K562 (cell line): ENCODE measurements around the gene VSTM5. TPM values are rescaled to one million over a fixed set of nuclear protein-coding genes. Genes with fewer than 3 reads are reported as not detected.
A peak's percentile ranks its signal among the peaks of the same experiment; 100 is the strongest.

Source experiments
- CHD2 ChIP-seq: IDR thresholded peaks from 2 replicates; pipeline ENCODE4 v1.6.1; 2011; ENCODE audit warnings: low read depth, low read length
- EP400 ChIP-seq: fragments of 450-650 bp; IDR thresholded peaks from 2 replicates; pipeline ENCODE4 v1.6.1; 2017; ENCODE audit warnings: antibody characterized with exemption, mild to moderate bottlenecking, moderate library complexity
- FOXK1 ChIP-seq: sonication (generic); formaldehyde crosslinking; IDR thresholded peaks from 2 replicates; pipeline ENCODE4 v1.8.0; 2022; ENCODE audit warnings: missing genetic modification reagents, mild to moderate bottlenecking, borderline replicate concordance
- FUS ChIP-seq: fragments of 200-400 bp; formaldehyde crosslinking; optimal IDR thresholded peaks from 2 replicates; pipeline ENCODE3; 2017; ENCODE audit warnings: low read depth, low read length
- HDGF ChIP-seq: fragments of 450-650 bp; IDR thresholded peaks from 2 replicates; pipeline ENCODE4 v1.6.1; 2016
- HOXB6 ChIP-seq: fragments of 250-450 bp; sonication (Bioruptor Pico); IDR thresholded peaks from 2 replicates; pipeline ENCODE4 v1.5.1; 2022; ENCODE audit warnings: mild to moderate bottlenecking, borderline replicate concordance
- PTTG1 ChIP-seq: fragments of 450-650 bp; IDR thresholded peaks from 2 replicates; pipeline ENCODE4 v1.6.1; 2016; ENCODE audit warnings: low read depth, mild to moderate bottlenecking, missing genetic modification characterization, missing compliant biosample characterization
- TCF3 ChIP-seq: sonication (generic); formaldehyde crosslinking; IDR thresholded peaks from 2 replicates; pipeline ENCODE4 v1.4.0; 2020; ENCODE audit warnings: mild to moderate bottlenecking, missing genetic modification reagents
- TEAD2 ChIP-seq: fragments of 450-650 bp; IDR thresholded peaks from 2 replicates; pipeline ENCODE4 v1.6.1; 2016; ENCODE audit warnings: missing genetic modification characterization, control low read depth, missing compliant biosample characterization
- ZNF175 ChIP-seq: fragments of 200-800 bp; sonication (Bioruptor generic); IDR thresholded peaks from 2 replicates; pipeline ENCODE4 v1.6.1; 2016; ENCODE audit warnings: low read depth, mild to moderate bottlenecking, missing genetic modification characterization, missing compliant biosample characterization
- polyA plus RNA-seq, 8 experiments: library from polyadenylated mRNA; depleted of rRNA in 4 of 8; stranded (reverse) in 5 of 8; unstranded in 3 of 8; fragments of >200 nt; fragmentation: Nextera tagmentation in 2 of 8; fragmentation: Illumina TruSeq in 1 of 8; extraction: Ambion mirVana in 2 of 8; extraction: Trizol in 1 of 8; gene quantifications; 2 replicates each; pipeline versions ENCODE4 v1.2.1 to v1.2.3, GENCODE V29; 2011 to 2014; ENCODE audit warnings: inconsistent platforms in 1 of 8, missing spikeins in 1 of 8
- total RNA-seq, 7 experiments: library from RNA; depleted of rRNA in 6 of 7; stranded (reverse); fragments of >200 nt in 6 of 7; fragmentation: Illumina TruSeq in 2 of 7; extraction: Trizol in 2 of 7; gene quantifications; 2 replicates each; pipeline versions ENCODE4 v1.2.1 to v1.2.3, GENCODE V29; 2011 to 2021; ENCODE audit warnings: low replicate concordance in 1 of 7
- TF ChIP-seq, protein P1 (sequence below): sonication (generic); formaldehyde crosslinking; IDR thresholded peaks from 2 replicates; pipeline ENCODE4 v1.8.1; 2023; ENCODE audit warnings: mild to moderate bottlenecking, missing genetic modification reagents
- TF ChIP-seq, protein P2 (sequence below): sonication (generic); formaldehyde crosslinking; IDR thresholded peaks from 2 replicates; pipeline ENCODE4 v1.8.1; 2023; ENCODE audit warnings: mild to moderate bottlenecking, missing genetic modification reagents
- TF ChIP-seq, protein P3 (sequence below): sonication (generic); formaldehyde crosslinking; IDR thresholded peaks from 2 replicates; pipeline ENCODE4 v1.8.0; 2023; ENCODE audit warnings: mild to moderate bottlenecking, missing genetic modification reagents

VSTM5 gene
- total and polyA plus RNA-seq, 9 of the 15 experiments (the other 6 are each of a cell fraction or from before 2014, with no cell fraction given) = 0.01 TPM; not detected in 8

DNA sequence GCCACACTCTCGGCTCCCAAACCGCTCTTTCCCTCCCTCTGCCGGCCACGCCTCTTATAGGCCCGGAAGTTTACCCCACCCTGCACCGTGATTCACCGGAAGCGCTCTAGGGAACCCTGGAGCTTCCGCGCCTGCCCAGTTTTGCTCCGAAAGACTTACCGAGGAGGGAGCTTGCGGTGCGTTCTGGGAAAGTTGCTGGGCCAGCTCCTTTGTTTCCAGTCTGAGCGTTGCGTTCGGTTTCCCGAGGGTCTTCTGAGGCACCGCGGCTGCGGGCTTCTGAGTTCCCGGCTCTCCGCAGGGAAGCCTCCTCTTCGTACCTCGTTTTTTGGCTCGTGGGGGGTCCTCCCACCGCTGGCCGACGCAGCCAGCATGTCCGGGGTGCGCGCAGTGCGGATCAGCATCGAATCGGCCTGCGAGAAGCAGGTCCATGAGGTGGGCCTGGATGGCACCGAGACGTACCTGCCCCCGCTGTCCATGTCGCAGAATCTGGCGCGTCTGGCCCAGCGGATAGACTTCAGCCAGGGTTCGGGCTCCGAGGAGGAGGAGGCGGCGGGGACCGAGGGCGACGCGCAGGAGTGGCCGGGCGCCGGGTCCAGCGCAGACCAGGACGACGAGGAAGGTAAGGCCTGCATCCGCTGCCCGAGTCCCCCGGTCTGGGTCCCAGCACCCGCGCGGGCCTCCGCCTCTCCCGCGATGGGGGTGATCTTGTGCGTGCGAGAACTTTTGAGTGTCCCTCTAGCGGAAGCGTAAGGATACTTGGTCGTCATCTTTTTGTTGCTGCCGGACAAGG is 66.1 kb downstream of the VSTM5 start, which contains the start of gene MED17 (continued):
- TF ChIP-seq, protein P1, sequence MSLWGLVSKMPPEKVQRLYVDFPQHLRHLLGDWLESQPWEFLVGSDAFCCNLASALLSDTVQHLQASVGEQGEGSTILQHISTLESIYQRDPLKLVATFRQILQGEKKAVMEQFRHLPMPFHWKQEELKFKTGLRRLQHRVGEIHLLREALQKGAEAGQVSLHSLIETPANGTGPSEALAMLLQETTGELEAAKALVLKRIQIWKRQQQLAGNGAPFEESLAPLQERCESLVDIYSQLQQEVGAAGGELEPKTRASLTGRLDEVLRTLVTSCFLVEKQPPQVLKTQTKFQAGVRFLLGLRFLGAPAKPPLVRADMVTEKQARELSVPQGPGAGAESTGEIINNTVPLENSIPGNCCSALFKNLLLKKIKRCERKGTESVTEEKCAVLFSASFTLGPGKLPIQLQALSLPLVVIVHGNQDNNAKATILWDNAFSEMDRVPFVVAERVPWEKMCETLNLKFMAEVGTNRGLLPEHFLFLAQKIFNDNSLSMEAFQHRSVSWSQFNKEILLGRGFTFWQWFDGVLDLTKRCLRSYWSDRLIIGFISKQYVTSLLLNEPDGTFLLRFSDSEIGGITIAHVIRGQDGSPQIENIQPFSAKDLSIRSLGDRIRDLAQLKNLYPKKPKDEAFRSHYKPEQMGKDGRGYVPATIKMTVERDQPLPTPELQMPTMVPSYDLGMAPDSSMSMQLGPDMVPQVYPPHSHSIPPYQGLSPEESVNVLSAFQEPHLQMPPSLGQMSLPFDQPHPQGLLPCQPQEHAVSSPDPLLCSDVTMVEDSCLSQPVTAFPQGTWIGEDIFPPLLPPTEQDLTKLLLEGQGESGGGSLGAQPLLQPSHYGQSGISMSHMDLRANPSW = no peak; the same call in 1 of the 2 replicates
- TF ChIP-seq HOXB6 (CRISPR knock-in tag) = no peak
- TF ChIP-seq, protein P2, sequence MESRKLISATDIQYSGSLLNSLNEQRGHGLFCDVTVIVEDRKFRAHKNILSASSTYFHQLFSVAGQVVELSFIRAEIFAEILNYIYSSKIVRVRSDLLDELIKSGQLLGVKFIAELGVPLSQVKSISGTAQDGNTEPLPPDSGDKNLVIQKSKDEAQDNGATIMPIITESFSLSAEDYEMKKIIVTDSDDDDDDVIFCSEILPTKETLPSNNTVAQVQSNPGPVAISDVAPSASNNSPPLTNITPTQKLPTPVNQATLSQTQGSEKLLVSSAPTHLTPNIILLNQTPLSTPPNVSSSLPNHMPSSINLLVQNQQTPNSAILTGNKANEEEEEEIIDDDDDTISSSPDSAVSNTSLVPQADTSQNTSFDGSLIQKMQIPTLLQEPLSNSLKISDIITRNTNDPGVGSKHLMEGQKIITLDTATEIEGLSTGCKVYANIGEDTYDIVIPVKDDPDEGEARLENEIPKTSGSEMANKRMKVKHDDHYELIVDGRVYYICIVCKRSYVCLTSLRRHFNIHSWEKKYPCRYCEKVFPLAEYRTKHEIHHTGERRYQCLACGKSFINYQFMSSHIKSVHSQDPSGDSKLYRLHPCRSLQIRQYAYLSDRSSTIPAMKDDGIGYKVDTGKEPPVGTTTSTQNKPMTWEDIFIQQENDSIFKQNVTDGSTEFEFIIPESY (CRISPR knock-in tag) = no peak; the same call in 1 of the 2 replicates
- TF ChIP-seq FUS = no peak
- TF ChIP-seq HDGF = no peak
- TF ChIP-seq, protein P3, sequence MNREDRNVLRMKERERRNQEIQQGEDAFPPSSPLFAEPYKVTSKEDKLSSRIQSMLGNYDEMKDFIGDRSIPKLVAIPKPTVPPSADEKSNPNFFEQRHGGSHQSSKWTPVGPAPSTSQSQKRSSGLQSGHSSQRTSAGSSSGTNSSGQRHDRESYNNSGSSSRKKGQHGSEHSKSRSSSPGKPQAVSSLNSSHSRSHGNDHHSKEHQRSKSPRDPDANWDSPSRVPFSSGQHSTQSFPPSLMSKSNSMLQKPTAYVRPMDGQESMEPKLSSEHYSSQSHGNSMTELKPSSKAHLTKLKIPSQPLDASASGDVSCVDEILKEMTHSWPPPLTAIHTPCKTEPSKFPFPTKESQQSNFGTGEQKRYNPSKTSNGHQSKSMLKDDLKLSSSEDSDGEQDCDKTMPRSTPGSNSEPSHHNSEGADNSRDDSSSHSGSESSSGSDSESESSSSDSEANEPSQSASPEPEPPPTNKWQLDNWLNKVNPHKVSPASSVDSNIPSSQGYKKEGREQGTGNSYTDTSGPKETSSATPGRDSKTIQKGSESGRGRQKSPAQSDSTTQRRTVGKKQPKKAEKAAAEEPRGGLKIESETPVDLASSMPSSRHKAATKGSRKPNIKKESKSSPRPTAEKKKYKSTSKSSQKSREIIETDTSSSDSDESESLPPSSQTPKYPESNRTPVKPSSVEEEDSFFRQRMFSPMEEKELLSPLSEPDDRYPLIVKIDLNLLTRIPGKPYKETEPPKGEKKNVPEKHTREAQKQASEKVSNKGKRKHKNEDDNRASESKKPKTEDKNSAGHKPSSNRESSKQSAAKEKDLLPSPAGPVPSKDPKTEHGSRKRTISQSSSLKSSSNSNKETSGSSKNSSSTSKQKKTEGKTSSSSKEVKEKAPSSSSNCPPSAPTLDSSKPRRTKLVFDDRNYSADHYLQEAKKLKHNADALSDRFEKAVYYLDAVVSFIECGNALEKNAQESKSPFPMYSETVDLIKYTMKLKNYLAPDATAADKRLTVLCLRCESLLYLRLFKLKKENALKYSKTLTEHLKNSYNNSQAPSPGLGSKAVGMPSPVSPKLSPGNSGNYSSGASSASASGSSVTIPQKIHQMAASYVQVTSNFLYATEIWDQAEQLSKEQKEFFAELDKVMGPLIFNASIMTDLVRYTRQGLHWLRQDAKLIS (CRISPR knock-in tag) = peak; percentile 77; the same call in 1 of the 2 replicates
- peak; percentile 89 for TF ChIP-seq EP400
- TF ChIP-seq TEAD2 (tag) = no peak
- peak; percentile 83 for TF ChIP-seq CHD2
- TF ChIP-seq PTTG1 (tag) = no peak
- TF ChIP-seq TCF3 (CRISPR knock-in tag) = no peak
- TF ChIP-seq FOXK1 = 0 out of 2 replicates have a peak, but pooled peaks have one; percentile 27
- TF ChIP-seq ZNF175 = 0 out of 2 replicates have a peak, but pooled peaks have one; percentile 17
